Islet precursor cell (in vitro differentiated cells): ENCODE measurements around the gene TSPAN11.
A peak's percentile ranks its signal among the peaks of the same experiment; 100 is the strongest.

ENCODE experiments used
- DNase-seq: peaks from one replicate; pipeline ENCODE4 v3.0.0-alpha.2; 2018

Gene TSPAN11

DNA sequence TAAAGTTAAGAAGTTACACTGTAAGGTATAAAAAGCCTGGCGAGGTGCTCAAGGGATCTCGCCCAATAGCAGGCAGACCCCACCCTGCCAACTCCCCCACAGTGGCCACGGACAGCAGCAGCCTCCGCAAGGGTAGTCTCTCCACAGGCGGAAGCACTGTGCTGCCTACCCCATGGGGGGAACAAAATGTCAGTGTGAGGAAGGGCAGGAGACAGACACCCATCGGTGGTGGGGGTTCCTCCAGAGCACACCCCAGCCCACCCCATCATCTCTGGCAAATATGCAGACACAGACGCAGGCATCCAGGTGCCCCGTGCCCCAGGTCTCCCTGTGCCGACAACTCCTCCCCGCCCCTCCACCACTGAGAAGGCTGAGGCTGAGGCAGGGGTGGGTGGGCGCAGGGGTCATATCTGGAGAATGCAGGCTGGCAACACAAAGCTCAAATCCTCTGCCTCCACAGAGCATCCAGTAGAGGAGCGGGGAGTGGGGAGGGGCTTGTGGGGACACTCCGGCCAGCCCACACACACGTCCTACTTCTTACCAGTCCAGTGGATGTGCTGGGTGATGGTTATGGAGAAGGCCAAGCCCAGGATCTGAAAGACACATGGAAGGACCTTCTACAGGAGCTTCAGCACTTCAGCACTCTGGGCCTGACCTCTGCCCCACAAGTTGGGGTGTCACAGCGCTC is 78.9 kb downstream of the TSPAN11 start:
- no peak for DNase-seq

DNA sequence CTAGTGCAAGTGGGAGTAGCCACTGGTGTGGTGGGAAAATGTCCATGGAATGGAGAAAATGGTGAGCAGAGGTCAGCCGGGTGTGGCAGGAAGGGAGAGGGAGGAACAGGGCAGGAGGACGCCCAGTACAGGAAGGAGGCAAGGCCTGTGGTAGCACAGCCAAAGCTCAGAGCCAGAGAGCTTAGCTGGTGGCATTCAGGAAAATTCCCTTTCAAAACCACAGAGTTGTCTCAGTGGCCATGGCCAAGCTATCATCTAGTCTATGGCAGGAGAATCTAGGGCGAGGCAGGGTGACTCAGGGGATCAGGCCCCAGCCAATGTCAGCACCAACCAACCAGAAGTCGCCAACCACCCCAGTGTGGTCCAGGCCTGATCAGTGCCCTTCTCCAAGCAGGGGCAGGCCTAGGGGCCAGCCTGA is 79.4 kb downstream of the TSPAN11 start:
- peak; percentile 80 for DNase-seq

DNA sequence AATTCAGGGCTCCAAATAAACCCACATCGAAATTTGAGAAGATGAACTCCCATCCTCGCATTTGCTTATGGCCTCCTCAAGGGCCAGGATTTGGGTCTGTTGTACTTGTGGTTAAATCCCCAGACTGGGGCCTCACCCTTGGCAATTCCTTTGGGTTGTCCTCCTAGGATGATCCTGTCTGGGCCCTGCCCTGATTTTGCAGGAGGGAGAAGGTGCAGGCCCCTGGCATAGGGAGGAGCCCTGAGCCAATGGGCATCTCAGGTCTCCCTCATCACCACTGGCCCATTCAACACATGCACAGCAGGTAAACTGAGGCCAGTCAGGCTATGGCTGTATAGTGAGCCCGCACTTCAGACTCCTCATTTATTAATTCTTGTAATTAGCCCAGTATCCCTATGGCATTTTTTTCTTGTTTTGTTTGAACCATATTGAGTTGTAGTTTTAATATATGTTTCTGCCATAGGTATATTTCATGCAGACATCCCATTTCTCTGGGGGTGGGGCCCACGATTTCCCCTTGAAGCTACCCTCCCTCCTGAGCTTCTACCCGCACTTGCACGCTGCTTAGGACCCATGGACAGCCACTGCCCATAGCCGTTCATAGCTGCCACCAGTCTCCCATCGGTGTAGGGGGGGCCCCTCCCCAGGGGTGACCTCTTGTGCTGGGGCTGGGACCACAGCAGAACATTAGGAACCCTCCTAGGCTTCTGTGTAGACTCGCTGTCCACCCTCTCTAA is 80.0 kb downstream of the TSPAN11 start:
- peak; percentile 11 for DNase-seq

DNA sequence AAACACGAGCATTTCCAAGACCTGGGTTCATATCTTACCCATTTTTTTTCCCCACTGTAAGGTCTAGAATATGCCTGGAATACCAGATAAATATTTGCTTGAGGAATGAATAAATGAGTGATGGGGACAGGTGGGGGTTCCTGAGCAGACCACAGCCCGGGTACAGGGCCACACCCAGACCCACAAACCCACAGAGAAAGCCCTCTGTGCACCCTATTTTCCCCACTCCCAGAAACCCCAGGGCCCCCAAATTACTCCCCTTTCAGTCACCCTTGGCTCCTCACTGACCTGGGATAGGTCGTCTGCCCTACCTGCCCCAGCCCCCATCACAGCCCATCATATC is 80.6 kb downstream of the TSPAN11 start:
- peak; percentile 45 for DNase-seq

DNA sequence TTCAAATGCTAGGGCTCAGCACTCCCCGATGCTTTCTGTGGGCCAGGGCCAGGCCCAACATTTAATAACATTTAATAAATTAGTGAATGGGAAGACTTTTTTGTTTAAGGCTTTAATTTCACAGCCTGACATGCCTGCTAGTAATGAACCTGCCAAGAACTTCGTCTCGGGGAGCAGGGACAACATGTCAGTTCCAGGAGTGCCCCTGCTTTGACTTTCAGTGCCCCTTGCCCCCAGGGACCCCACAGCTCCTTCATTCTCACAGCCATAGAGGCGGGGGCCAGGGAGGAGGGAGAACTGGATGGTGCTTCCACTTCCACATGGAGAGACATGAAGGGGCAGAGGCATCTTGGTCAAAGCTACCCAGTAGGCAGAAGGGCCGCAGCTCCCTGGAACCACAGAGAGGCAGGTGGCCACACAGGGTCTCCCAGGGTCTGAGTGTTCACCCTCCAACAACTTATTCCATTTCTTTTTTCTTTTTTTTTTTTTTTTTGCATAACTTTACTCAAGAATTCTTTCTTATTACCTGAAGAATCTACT is 81.2 kb downstream of the TSPAN11 start:
- DNase-seq: no peak

DNA sequence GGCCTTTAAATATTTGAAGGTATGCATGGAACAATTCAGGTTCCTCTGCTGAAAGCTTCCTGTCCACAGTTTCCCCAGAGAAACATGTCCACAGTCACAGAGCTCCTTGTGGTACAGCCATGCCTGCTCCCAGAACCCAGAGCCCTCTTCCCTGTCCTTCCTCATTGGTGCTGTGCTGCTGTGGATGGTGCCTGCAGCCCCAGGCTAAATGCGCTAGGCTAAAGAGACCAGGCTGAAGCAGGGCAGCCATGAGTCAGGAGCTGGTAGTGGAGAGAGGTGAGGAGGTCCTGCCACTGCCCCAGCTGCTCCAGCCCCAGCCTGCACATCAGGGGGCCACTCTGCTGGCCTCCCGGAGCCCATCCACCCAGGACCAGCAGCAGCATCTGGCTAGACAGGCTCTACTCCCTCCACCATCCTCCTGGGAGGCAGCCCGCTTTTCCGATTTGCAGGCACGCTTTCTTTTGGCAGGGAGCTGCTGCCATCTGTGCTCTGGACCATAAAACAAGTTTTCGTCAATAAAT is 81.8 kb downstream of the TSPAN11 start:
- DNase-seq: peak; percentile 89

DNA sequence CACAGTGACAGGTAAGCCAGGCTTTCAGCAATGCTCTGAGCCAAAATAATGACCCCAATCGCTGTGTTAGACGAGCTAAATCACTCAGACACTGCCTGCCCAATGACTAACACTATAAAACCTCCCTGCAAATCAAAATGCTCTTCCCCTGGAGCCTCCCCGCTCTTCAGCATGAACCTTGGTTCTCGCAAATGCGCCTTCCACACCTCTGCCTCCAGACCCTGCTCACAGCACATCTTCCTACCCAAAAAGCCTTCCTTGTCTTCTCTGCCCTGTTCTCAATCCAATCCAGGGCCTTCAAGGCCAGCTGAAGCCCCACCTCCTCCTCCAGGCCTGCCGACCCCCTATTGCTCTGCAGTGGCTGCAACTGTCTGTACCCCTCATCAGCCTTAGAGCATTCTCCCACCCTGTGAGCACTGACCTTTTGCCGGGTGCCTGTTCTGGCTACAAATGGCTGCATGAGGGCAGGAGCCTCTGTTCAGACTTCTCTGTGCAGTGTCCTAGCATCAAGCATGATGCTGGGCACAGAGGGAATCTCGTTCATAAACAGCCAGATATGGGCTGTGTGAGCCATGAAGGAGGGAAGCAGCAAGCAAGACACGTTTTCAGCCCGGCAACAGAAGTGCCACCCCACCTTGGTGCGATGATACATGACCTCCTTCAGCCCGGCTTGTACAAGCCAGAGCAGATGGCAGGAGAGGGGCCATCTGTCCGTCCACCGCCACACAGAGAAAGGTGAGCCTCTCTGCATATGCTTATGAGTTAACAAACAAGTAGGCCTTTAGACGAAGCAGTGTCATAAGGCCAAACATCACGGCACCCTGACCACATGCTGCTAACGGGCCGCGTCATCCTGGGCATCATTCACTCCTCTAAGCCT is 82.7 kb downstream of the TSPAN11 start:
- no peak for DNase-seq

DNA sequence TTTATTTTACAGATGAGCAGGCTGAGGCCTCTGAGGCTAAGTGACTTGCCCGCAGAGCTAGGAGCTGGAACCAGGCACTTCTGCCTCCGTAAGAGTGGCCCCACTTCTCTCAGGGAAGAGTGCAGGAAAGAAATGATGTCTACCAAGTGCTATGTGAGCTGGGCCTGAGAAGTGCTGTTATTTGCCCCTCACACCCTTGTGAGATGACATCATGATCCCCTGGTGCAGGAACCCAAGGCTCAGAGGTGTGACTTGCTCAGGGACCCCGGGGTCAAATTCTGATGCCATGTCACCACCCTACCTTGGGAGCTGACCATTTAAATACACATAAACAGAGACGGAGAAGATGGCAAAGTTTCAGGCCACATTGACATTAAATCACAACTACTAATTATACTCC is 83.4 kb downstream of the TSPAN11 start:
- peak; percentile 29 for DNase-seq

DNA sequence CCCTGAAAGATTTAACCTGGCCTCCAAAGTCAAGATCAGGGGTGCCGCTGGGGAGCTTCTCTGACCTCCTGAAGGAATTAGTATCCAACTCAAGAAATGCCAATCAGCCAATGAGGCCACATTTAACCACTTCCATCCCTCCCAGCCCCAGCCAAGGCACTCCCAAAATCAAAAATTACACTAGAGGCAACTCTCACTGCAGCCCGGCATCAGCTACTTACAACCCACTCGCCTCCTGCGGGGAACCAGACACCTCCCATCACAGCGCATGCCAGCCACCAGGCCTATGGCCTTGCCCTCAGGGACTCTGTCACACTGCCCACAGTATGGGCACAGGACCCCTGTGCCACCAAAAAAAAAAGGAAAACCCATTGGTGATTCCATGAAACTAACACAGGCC is 84.8 kb downstream of the TSPAN11 start:
- peak; percentile 23 for DNase-seq

DNA sequence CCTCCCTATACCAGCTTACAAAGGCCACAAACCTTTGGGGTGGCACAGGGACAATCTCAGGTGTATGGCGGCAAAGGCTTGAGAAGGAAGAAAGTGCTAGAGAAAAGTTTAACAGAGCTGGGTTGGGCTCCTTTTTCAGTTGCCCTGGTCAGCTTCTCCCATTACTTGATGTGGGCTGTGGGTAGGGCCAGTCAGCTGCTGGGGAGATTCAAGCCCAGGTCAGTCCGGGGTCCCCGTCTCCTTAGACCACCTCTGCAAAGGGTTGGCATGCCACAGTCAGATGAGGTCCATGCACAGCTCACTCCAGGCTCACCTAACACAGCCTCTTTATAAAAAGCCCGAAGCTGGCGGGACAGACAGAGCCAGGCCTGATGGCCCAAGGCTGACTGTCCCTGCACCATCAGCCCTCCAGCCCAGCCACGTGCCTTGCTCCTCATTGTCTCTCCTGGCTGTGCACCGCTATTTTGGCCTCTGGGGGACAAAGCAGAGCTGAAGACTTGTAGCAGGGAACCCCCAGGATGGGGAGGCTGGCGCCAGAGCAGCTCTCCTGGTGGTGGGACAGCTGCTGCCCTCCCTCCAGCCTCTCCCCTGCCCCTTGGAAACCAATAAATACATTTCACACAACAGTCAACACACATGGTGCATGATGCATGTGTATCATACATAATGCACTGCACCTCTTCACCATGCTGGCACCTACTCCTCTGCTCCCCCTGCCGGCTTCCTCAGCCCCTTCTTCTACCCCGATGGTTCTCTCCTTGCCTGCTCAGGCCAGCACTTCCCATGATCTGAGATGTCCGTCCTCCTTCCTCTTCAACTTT is 85.4 kb downstream of the TSPAN11 start:
- peak; percentile 57 for DNase-seq

DNA sequence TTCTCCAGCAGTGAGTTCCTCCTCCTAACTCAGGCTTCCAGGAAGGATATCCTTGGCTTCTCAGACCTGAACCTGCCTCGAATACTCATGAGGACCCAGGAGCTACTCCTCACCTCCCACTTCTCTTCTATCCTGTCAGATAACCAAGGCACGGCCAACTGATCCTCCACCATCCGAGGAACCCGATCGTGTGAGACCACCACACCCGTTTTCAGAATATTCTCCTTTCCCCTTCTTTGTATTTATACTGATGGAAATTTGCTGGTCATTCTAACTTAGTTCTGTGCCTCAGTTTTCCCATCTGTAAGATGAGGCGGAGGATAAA is 86.0 kb downstream of the TSPAN11 start:
- peak; percentile 29 for DNase-seq

DNA sequence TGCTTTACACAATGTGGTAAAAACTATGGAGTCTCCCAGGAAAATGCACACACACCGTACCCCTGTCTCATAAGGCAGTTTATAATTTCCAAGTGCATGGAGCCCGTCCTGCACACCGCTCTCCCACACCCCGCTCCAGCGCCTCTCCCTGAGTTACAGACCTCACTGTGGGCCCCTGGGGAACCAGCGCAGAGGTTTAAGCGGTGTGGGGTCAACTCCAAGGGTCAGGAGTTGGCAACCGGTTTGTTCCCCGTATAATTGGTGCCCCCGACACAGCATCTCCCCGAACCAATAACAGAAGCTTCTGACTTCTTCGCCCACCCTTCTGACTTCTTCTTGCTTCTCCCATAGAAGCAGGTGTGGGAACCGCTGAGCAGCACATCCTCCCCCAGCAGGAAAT is 88.7 kb downstream of the TSPAN11 start:
- DNase-seq: peak; percentile 39

DNA sequence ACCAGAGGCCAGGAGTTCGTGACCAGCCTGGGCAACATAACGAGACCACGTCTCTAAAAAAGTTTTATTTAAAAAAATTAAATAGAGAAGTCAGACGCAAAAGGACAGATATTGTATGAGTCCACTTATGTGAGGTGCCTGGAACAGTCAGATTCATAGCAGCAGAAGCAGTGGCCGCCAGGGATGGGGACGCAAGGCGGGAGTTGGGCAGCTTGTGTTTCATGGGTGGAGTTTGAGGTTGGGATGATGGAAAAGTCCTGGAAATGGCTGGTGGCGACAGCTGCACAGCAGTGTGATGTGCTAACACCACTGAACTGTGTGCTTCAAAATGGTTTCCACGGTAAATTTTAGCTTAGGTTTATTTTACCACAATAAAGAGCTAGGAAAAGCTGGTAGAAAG is 89.5 kb downstream of the TSPAN11 start:
- peak; percentile 30 for DNase-seq

DNA sequence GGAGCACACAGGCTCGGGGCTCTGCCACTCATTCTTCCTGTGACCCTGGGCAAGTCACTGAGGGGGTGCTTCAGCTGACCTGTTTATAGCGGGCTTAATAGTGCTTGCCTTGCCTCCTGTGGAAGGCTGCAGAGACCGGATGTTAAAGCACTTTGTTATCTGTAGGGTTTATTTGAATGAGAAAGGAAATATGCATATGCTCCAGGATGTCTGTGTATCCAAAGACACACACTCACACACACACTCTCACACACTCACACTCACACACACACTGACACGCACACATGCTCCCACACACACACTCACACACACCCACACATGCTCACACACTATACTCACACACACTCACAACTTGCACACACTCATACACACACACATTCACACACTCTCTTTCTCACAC is 91.0 kb downstream of the TSPAN11 start:
- peak; percentile 47 for DNase-seq

DNA sequence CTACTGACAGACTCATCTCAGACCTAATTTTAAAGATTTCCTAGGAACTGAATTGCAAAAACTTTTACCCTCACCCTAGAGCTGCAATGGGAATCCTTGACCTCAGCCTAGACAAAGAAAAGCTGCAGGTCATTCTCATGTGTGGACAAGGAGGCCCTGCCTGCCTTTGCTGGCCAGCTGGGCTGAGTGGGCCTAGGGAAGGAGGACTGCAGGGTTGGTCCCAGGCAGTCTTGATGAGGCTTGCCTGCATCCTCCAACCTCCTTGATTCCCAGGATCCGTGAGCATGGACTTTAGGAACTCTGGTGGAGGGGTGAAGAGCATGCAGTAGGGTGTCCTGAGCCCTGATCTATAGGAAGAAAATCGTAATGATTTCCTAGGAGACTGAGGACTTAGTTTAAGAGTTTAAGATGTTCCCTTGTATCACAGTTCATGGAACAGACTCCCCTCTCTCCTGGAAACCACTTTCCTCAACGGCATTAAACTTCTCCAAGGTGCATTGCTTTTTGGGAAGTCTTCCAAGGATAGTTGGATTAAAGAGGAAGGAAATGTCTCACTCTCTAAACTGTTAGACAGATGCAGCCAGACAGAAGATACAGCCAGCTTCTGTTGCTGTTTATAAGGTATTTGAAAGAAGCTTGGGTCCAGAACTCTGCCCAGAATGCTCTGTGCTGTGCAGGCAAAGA is 91.7 kb downstream of the TSPAN11 start:
- DNase-seq: peak; percentile 45

DNA sequence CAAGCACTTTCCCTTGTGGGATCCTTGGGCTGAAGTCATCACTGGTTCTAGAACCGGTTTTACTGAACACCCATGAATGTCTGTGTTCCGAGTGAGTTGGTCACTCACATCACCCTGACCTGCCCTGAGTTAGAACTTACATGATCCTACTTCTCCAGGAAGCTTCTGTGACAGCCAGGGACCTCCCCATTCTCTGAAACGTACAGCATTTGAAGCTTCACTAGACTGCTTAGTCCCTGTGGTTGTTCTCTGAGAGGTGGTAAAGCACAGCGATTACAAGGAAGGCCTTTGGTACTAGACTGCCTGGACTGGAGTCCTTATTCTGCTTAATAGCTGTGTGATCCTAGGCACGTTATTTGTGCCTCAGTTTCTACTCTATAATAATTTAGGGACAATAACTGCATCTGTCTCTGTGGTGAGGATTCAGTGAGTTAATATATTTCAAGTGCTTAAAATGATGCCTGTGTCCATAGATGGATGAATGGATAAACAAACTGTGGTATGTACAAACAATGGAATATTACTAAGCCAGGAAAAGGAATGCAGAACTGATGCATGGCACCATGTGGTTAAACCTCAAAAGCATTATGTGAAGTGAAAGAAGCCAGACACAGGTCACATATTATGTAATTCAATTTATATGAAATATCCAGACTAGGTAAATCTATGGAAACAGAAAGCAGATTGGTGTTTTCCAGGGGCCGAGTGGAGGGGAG is 92.4 kb downstream of the TSPAN11 start:
- peak; percentile 21 for DNase-seq

DNA sequence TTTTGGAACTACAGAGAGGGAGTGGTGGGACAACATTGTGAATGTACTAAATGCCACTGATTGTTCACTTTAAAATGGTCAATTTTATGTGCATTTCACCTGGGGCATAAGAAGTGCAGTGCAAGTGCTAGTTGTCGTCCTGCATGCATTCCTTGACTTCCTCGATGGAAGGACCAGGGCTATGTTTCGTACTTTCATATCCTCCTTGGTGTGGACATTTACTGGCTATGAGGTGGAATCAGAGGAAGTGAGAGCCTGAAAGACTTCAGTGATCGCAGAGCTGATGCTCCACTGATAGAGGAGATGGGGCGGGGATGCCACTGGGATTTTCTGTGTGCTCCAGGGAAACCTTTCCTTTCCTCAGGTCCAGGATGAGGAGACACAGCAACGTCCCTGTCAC is 93.0 kb downstream of the TSPAN11 start:
- DNase-seq: no peak

DNA sequence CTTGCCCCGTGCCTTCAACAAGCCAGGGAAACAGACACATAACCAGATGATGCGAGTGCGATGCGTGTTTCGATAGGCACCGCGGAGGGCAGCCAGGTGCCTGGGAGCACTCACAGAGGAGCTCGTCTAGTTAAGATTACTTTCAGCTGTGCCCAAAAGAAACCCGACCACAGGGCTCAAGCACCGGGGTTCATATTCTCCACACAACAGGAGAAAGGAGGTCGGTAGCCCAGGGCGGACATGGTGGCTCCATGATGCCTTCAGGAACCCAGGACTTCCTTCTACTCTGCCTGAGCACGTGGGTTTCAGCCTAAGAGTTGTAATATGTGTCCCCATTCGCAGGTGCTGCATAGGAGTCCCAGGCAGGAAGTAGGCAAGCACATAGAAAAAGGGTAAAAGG is 93.4 kb downstream of the TSPAN11 start:
- peak; percentile 40 for DNase-seq

DNA sequence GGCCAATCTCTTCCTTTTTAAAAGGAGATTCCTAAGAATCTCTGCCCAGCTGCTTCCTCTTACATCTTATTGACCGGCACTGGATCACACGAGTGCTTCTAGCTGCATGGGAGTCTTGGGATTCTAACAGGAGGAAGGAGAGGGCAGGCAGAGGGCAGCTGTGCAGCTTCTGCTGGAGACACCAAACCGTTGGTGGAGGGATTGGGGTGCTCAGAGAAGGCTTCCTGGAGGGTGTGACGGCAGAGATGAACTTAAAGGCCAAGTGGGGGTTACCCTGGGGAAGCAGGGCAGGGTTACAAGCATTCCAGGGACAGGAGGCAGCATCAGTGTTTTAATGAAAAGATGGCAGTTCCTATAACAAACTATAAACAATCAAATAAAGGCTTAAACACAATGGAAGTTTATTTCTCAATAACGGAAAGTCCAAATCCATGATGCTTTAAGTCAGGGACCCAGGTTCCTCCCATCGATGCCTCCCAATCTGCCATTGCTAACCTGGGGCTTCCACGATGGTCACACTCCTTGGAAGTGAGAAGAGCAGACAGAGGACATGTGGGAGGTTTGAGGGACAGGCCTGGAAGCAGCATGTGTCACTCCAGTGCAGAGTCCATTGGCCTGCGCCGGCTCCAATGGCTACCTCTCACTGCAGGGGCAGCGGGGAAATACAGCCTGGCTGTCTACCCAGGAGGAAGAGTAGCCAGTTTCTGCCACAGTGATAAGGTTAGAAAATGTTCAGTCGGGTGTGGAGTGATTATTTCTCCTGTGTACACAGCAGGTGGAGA is 94.0 kb downstream of the TSPAN11 start:
- peak; percentile 44 for DNase-seq

DNA sequence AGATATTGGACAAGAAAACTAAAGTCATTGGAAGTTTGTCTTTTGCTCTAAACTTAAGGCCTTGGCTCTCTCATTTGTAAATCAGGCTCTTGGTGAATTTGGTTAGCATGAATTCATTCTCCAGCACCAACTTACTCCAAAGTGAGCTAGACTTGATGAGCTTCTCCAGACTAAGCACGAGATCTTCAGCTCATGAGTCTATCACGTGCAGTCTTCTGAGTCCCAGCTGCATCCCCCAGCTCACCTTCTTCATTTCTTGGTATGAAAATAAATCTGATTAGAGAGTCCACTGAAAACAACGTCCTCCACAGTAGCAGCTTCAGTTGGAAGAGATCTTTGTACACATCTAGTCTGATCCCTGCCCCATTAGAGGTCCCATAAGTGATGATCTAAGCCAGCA is 94.6 kb downstream of the TSPAN11 start:
- peak; percentile 14 for DNase-seq
